Aortic smooth muscle cell (primary cell): ENCODE results near the gene ALOX15. TPM values are rescaled to one million over a fixed set of nuclear protein-coding genes. Genes with fewer than 3 reads are reported as not detected.

Experiments
- total RNA-seq: library from RNA; depleted of rRNA; stranded (reverse); fragments of >200 nt; gene quantifications from 2 replicates; pipeline ENCODE4 v1.2.3, GENCODE V29; 2014

ALOX15 gene, protein sequence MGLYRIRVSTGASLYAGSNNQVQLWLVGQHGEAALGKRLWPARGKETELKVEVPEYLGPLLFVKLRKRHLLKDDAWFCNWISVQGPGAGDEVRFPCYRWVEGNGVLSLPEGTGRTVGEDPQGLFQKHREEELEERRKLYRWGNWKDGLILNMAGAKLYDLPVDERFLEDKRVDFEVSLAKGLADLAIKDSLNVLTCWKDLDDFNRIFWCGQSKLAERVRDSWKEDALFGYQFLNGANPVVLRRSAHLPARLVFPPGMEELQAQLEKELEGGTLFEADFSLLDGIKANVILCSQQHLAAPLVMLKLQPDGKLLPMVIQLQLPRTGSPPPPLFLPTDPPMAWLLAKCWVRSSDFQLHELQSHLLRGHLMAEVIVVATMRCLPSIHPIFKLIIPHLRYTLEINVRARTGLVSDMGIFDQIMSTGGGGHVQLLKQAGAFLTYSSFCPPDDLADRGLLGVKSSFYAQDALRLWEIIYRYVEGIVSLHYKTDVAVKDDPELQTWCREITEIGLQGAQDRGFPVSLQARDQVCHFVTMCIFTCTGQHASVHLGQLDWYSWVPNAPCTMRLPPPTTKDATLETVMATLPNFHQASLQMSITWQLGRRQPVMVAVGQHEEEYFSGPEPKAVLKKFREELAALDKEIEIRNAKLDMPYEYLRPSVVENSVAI
- not detected in 2 replicates for total RNA-seq

DNA sequence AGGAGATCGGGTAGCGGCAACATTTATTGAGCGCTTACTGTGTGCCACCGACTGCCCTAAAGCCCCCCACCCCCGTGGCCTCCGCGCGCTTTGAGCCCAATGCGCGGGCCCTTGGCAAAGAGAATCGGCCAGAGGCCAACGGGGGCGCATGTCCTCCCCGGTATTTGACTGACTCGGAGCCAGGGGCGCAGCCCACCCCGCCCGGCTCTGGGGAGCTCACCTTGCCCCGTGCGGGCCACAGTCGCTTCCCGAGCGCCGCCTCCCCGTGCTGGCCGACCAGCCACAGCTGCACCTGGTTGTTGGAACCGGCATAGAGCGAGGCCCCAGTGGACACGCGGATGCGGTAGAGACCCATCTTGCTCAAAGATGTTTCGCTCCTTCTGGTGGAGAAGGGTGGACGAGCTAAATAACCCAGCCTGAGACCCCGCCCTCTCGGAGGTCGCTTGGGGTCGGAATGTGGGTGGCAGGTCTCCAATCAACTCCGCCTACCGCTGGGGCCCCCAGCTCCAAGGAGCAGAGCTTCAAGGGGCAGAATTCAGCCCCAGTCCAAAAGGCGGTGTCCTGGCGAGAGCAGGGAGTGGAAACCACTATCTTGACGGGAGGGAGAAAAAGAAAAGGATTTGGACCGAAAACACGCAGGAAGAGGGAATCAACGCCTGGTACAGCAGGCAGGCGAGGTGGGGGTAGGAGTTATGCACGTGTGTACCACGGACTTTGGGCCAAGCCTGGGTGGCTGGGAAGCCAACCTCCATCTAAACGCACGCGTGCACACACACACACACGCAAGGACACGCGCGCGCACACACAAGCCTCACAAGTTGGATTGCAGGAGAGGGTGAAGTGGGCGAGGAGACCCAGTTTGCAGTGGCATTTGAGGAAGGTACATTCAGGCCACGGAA, at the start of gene ALOX15:
ALOX15 (minus strand) TSS at position 382 of the 899 bp plus-strand sequence; CDS start at position 355, 27 bp downstream.

DNA sequence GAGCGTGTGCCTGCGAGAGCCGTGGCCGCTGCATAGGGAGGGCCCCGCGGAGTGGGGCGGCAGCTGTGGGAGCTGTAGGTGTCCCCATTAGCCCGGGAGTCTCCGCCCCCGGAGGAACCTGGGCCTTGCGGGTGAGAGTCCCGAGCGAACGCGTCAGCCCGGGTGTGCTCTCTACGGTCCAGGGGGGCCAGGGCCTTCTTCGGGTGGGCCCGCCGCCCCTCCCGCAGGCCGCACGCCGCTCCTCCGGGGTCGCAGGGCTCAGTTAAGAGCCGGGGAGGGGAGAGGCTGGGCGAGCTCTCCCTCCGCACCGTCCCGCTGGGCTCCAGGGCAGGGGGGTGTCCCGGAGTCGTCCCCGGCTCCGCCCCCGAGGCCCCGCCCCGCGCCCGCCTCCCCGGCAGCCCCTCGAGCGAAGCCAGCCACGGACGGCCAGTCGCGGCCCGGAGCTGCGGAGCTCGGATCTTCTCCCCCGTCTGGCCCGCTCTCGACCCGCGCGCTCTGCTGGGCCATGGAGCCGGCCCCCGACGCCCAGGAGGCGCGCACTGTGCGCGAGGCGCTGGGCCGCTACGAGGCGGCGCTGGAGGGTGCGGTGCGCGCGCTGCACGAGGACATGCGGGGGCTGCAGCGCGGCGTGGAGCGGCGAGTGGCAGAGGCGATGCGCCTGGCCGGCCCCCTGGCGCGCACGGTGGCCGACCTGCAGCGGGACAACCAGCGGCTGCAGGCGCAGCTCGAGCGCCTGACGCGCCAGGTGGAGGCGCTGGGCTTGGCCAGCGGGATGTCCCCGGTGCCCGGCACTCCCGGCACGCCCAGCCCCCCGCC, 57.2 kb downstream of the ALOX15 start, which contains the start of gene SMTNL2:
SMTNL2 (plus strand) TSS at position 429 of the 816 bp plus-strand sequence; CDS start at position 506, 77 bp downstream.

Other genes starting within 250 kb of the ALOX15 start
- 0.06 TPM in 1 of 2 replicates, not detected in the other for gene SPNS3, start 207.7 kb downstream of the ALOX15 start, total RNA-seq
- 0.19 and 0.66 TPM in 2 replicates for gene SPNS2, start 142.8 kb downstream of the ALOX15 start, total RNA-seq
- 26.5 and 59.3 TPM in 2 replicates for gene MYBBP1A, start 86.3 kb downstream of the ALOX15 start, total RNA-seq
- not detected in 2 replicates for gene GGT6, start 81.1 kb downstream of the ALOX15 start, total RNA-seq
- gene SMTNL2, start 57.1 kb downstream of the ALOX15 start, total RNA-seq = not detected in 2 replicates
- 13.9 TPM in 2 replicates for gene PELP1, start 62.5 kb upstream of the ALOX15 start, total RNA-seq
- 3.0 and 3.6 TPM in 2 replicates for gene ARRB2, start 69.0 kb upstream of the ALOX15 start, total RNA-seq
- 12.4 and 14.5 TPM in 2 replicates for gene MED11, start 89.8 kb upstream of the ALOX15 start, total RNA-seq
- gene ZMYND15, start 98.2 kb upstream of the ALOX15 start, total RNA-seq = 0.06 and 0.13 TPM in 2 replicates
- 1.5 and 2.1 TPM in 2 replicates for gene CXCL16, start 98.2 kb upstream of the ALOX15 start, total RNA-seq
- not detected in 2 replicates for gene TM4SF5, start 130.2 kb upstream of the ALOX15 start, total RNA-seq
- gene VMO1, start 144.7 kb upstream of the ALOX15 start, total RNA-seq = 0.62 and 0.92 TPM in 2 replicates
- gene GLTPD2, start 147.3 kb upstream of the ALOX15 start, total RNA-seq = not detected in 2 replicates
- gene PSMB6, start 154.5 kb upstream of the ALOX15 start, total RNA-seq = 163 and 169 TPM in 2 replicates
- 13.1 and 16.2 TPM in 2 replicates for gene PLD2, start 165.5 kb upstream of the ALOX15 start, total RNA-seq
- gene MINK1, start 191.7 kb upstream of the ALOX15 start, total RNA-seq = 20.1 and 29.6 TPM in 2 replicates